NCI-H446 treated with DMSO at 0.1 percent for 48 hours (cell line): Measurements from ENCODE around the gene MOV10.
"Not testable (repeated sequence)": the region's sequence is repeated elsewhere in the genome, so short reads cannot be mapped to it uniquely, and the experiment has no call there.

Experiments used
- DNase-seq: peaks from one replicate; lab custom pipeline; 2025; lab: John Stamatoyannopoulos, UW

Gene MOV10, protein sequence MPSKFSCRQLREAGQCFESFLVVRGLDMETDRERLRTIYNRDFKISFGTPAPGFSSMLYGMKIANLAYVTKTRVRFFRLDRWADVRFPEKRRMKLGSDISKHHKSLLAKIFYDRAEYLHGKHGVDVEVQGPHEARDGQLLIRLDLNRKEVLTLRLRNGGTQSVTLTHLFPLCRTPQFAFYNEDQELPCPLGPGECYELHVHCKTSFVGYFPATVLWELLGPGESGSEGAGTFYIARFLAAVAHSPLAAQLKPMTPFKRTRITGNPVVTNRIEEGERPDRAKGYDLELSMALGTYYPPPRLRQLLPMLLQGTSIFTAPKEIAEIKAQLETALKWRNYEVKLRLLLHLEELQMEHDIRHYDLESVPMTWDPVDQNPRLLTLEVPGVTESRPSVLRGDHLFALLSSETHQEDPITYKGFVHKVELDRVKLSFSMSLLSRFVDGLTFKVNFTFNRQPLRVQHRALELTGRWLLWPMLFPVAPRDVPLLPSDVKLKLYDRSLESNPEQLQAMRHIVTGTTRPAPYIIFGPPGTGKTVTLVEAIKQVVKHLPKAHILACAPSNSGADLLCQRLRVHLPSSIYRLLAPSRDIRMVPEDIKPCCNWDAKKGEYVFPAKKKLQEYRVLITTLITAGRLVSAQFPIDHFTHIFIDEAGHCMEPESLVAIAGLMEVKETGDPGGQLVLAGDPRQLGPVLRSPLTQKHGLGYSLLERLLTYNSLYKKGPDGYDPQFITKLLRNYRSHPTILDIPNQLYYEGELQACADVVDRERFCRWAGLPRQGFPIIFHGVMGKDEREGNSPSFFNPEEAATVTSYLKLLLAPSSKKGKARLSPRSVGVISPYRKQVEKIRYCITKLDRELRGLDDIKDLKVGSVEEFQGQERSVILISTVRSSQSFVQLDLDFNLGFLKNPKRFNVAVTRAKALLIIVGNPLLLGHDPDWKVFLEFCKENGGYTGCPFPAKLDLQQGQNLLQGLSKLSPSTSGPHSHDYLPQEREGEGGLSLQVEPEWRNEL

DNA sequence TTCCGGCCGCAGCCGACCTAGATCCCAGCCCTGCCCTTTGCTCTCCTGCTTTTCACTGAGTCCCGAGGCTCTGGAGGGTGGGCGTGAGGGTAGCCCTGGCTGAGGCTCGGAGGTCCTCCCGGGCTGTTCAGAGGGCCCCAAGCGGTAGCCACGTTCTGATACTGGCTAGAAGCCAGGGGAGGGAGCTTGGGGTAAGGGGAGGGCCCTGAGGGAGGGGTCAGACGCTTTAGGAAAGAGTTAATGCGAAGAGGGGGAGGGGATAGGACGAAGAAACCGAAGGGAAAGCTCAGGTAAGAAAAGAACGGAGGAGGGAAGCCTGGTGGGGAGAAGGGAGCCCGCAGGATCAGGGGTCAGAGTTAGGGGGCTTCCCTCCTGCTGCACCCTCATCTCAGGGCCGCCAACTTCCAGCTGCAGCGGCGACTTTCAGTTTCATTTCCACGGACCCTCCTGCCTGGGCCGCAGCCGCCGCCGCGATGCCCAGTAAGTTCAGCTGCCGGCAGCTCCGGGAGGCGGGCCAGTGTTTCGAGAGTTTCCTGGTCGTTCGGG is at the start of gene MOV10:
Gene MOV10 (plus strand): TSS at position 220 of the 546 bp plus-strand sequence. CDS start 254 bp downstream, at position 474.
- no peak for DNase-seq

DNA sequence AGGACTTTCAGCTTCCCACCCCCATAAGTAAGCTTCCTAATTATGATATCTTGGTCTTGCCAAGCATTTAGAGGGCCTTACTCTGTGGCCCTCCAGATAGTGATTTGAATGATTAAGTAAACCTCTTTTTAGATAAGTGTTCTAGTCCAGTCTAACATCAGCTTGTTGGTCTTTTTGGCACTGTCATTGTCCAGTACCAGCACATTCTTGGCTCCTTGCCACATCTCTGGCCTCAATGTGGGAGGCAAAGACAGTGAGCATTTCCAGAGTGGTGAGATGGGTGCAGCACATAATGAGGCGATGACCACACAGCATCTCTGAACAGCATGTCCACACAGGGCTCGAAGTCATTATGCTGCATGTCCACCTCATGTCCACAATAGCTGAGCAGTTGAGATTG is 48.8 kb upstream of the MOV10 start:
- no peak for DNase-seq

DNA sequence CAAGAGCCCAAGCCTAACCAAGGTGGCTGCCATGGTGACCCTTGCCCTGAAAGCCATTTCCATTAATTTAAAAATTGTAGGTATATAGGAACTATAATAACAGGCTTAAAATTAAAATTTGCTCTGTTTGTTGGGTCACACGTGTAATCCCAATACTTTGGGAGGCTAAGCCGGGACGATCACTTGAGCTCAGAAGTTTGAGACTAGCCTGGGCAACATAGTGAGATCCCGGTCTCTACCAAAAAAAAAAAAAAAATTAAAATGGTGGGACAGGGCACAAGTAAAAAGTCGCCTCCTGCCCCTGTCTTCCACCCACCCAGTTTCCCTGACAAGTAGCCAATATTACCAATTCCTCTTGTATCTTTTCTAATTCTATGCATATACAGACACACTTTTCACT is 48.3 kb upstream of the MOV10 start:
- DNase-seq = no peak

DNA sequence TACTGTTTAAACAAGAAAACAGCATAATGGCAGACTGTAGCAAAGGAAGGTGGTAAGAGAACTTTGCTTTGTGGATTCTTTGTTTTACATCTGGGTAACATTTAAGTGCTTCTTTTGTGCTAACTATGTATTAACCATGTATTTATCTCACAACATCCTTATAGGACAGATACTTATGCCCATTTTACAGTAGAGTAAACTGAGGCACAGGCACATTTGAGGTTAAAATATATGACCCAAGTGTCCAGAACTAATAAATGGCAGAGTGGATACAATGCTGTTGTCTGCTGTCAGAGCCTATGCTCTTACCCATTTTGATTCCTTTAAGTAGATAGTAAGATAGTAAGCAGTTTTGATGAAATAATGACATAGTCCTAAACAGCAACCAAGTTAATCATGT is 47.6 kb upstream of the MOV10 start:
- no peak for DNase-seq

DNA sequence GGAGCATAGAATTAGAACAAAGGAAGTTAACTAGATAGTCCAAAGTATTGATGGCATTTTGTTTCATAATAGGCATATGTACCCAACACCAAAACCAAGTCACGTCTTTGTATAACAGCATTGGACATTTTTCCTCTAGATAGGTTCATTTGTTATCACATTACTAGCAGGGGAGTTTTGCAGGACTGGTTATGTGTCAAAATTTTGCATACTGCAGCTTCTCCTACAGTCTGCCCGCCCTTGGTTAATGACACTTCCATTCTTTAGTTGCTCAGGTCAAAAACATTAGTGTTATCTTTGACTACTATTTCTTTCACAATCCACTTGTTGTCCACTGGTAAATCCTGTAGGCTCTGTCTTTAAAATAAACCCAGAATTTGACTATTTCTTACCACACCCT is 45.9 kb upstream of the MOV10 start:
- DNase-seq = no peak

DNA sequence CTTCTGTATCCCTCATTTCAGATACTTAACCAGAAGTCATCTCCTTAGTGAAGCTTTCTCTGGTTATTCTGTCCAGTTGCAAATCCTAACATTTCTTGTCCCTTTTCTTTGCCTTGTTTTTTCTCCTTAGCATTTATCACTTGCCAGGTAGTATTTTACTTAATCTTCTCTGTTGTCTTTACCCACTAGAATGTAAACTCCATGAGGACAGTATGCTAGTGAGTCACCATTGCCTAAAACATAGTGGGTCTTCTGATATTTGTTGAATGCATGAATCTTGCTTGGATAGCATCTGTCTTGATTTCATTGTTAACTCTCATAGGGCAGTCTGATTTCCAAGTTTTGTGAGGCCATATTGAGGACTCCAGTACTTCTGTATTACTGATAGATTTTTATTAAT is 45.2 kb upstream of the MOV10 start:
- DNase-seq = no peak

DNA sequence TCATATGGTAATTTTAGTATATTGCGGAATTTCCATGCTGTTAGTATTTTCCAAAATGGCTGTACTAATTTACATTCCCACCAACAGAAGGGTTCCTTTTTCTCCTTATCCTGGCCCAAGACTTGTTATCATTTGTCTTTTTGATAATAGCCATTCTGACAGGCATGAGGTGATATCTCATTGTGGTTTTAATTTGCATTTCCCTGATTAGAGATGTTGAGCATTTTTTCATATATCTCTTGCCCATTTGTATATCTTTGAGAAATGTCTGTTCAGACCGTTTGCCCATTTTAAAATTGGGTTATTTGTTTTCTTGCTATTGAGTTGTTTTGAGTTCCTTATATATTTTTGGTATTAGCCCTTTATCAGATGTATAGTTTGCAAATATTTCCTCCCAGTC is 40.8 kb upstream of the MOV10 start:
- DNase-seq = no peak

DNA sequence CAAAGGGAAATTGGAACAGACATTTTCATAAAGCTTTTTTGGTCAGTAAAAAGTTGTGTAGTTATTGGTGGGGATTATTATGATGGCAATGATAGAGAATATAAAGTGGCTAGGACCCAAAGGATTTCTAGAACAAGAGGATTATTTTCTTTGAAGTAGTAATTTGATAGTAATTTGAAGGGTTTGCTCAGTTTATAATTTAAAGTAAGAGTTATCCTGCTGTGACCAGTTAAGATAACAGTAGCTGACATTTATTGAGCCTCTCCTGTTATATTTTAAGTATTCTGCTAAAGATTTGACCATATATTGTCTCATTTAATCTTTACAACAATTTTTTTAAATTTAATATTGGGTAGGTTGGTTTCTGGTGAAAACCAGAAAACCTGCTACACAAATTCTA is 40.1 kb upstream of the MOV10 start:
- DNase-seq = no peak

DNA sequence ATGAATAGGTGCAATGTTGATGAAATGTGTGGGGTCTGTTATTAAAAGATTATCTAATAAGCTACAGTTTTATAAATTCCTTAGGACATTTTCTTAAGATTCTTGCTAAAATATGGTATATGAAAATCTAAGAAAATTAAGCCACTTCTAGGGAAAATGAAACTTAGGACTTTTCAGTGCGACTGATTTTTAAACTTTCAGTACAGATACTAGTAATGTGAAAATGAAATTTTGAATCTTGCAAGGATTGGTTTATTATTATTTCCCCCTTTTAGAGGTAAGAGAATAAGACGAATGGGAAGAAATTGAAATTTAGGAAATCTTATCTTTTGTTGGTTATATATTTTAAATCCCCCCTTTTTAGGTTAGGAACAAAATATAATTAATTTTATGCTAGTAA is 38.4 kb upstream of the MOV10 start:
- no peak for DNase-seq

DNA sequence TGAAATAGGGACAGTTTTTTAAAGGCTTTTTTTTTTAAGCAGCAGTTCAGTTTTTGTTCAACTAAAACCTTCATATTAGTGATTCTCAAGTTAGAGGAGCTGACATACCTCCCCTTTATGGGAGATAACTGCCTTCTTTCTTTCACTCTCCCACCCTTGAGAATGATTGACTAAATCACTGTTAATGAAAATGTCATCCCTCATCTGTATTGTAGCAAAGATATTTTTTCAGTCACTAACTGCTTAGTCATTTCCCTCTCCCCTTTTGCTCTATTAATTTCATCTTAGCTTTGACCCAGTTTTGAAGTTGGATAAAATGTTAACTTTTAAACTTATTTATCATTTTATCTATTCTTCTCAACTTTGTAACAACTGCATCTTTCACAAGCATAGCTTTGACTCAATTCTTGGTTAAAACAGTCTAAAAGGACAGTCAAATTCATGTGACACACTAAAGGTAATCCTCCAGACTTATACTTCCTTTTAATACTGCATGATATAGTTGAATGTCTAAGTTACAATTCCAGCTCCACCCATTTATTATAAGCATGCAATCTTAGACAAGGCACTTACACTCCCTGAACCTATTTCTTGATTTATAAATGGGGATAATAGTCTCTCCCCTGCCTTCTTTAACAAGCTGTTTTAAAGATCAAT is 37.7 kb upstream of the MOV10 start:
- no peak for DNase-seq

DNA sequence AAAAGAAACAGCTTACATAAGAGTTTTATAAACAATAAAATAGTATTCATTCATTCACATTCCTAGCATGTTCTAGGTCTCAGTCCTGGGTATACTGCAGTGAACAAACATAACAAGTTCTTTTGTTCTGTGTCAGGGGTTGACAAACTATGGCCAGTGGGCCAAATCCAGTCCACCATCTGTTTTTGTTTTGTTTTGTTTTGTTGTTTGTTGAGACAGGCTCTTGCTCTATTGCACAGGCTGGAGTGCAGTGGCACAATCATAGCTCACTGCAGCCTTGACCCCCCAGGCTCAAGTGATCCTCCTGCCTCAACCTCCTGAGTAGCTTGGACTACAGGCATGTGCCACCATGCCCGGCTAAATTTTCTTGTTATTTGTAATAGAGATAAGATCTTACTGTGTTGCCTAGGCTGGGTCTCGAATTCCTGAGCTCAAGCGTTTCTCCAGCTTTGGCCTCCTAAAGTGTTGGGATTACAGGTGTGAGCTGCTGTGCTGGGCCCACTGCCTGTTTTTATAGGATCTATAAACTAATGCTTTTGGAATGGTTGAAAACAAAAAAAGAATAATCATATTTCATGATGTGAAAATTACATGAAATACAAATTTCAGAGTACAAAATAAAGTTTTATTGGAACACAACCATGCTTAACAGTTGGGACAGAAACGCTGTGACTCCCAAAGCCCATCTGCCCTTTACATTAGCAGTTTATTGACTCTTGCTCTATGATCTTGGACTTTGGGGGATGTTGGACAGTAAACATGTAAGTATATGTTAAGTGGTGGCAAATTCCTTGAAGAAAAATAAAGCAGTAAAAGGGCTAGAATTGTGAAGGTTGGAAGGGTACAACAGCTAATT is 37.0 kb upstream of the MOV10 start:
- no peak for DNase-seq

DNA sequence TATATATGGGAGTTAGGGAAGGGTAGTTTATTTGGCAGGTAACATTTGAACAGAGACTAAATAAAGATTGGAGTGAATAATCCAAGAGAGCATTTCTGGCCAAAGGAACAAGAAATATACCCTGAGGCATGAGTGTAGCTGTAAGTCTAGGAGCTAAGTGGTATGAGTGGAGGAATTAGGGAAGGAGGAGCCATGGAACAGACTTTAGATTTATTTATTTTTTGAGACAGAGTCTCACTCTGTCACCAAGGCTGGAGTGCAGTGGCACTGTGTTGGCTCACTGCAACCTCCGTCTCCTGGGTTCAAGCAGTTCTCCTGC is 36.4 kb upstream of the MOV10 start:
- DNase-seq = no peak

DNA sequence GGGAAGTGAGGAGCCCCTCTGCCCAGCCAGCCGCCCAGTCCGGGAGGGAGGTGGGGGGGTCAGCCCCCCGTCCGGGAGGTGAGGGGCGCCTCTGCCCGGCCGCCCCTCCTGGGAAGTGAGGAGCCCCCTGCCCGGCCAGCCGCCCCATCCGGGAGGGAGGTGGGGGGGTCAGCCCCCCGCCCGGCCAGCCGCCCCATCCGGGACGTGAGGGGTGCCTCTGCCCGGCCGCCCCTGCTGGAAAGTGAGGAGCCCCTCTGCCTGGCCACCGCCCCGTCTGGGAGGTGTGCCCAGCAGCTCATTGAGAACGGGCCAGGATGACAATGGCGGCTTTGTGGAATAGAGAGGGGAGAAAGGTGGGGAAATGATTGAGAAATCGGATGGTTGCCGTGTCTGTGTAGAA is 34.0 kb upstream of the MOV10 start:
- not testable (repeated sequence) for DNase-seq

DNA sequence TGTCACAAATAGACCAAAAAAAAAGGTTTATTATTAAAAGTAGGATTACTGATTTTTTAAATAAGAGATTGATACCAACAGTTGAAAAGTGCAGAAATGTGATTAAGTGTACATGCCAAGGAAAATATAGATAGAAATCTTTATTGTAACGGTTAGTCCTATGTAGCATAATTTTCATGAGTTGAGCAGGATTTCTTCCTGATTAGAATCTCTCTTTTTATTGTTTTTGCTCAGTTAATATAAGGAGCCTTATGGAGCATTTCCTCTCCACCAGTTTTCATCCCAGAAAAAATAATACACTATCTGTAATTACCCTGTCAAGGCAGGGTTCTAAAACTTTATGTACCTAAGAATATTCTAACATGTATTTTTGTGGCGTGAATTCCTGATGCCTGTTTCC is 31.4 kb upstream of the MOV10 start:
- DNase-seq = no peak

DNA sequence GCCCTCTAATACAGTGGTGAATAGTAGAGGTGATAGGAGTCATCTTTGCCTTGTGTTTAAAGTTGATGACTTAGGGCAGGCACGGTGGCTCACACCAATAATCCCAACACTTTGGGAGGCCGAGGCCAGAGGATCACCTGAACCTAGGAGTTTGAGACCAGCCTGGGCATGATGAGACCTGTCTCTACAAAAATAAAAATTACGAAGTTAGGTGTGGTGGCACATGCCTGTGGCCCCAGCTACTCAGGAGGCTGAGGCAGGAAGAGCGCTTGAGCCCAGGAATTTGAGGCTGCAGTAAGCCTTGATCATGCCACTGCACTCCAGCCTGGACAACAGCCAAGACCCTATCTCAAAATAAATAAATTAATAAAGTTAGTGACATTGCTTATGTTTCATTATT is 28.2 kb upstream of the MOV10 start:
- no peak for DNase-seq

DNA sequence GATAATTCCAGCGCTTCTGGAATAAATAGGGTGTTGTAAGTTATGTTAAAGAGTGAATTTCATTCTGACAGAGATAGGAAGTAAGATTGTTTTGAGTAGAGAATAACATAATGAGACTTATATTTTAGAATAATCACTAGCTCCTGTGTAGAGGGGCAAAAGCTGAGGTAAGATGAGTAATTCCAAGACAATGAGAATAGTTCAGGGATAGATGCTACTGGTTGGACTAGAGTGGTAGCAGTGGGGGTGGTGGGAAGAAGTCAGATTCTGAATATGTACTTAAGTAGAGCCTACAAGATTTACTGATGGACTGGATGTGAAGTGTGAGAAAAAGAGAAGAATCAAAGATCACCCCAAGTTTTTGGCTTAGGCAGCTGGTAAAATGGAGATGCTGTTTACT is 23.3 kb upstream of the MOV10 start:
- DNase-seq = no peak

DNA sequence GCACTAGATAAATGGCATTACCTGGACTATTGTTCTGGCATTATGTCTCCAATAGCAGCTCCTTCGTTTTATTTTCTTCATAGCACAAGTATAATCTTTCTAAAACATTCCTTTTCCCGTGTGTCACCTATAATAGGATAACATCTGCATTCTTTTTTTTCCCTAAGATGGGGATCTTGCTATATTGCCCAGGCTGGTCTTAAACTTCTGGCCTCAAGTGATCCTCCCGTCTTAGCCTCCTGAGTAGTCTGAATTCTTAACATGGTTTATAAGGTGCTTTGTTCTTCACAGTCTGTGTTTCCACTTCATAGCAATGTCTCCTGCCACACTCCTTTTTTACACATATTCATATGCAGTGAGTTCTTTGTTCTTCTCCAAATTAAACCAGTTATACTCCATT is 8.6 kb upstream of the MOV10 start:
- no peak for DNase-seq

DNA sequence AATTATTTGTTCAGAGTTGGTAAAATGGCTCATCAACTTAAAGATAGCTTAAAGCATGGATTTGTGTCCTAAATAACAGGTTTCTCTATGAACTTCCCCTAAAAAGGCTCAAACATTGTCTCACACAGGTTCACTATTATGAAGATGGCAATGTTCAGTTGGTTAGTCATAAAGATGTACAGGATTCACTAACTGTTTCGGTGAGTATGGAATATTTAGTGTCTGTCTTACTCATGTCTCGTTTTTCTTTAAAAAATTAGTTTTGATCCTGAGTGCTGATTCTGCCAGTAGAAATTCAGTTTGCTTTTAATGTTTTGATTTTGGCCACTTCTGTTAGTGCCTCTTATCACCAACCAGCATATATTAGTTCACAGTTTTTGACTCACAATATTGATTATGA is 7.5 kb upstream of the MOV10 start:
- no peak for DNase-seq

DNA sequence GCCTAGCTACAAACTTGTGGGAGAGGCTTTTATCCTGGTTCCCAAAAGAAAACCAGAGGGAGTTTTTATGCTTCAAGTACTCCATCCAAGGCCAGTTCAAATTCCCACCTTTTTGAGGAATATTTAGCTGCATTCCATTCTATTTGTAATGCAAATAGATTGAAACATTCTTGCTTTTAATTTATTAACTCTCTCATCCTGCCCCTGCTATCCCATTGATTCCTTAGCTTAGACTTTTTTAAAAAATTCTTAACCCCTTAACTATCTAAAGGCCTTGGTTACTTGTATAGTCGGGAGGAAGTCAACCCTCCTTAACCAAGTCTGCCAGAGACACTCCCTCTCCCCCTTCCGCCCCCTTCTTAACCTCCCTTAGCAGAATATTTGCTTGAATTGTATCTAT is 2.5 kb upstream of the MOV10 start:
- no peak for DNase-seq

DNA sequence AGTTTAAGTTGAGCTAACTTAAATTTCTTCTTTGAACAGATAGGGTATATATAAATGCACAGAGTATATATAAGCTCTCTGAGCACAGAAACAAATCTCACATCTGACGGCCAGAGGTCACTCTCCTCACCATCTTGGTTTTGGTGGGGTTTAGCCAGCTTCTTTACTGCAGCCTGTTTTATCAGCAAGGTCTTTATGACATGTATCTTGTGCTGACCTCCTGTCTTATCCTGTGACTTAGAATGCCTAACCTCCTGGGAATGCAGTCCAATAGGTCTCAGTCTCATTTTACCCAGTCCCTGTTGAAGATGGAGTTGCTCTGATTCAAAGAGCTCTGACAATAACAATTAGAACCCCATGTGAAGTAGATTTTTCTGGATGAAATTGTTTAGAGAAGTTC is 1.6 kb upstream of the MOV10 start:
- DNase-seq = no peak
